BJ (cell line): ENCODE results near the gene CPEB3. TPM values are rescaled to one million over a fixed set of nuclear protein-coding genes. Genes with fewer than 3 reads are reported as not detected.
A peak's percentile ranks its signal among the peaks of the same experiment; 100 is the strongest.

ENCODE experiments used
- CTCF ChIA-PET: fragments of 350-600 bp; formaldehyde crosslinking; extraction: SDS; loops from one replicate; lab custom pipeline; 2021; ENCODE audit warnings: antibody characterized with exemption, inconsistent platforms; lab: Yijun Ruan, JAX
- POLR2A ChIA-PET: fragments of 300-600 bp; sonication (Branson Sonifier 250); formaldehyde crosslinking; extraction: SDS; loops from one replicate; lab custom pipeline; 2021; ENCODE audit warnings: antibody characterized with exemption; lab: Charles Lee
- DNase-seq: peaks from one replicate; pipeline ENCODE4 v3.0.0-alpha.2; 2011; ENCODE audit warnings: low read depth
- H3K27me3 ChIP-seq: 2 replicates; pipeline ENCODE4 v1.6.0; 2011; ENCODE audit warnings: low read length; ENCODE audit not compliant: control insufficient read depth, insufficient read depth
- H3K36me3 ChIP-seq: 2 replicates; pipeline ENCODE4 v1.5.1; 2011; ENCODE audit warnings: low read length; ENCODE audit not compliant: control insufficient read depth, insufficient read depth
- H3K4me3 ChIP-seq: 2 replicates; pipeline ENCODE4 v1.5.1; 2011; ENCODE audit warnings: low read depth, mild to moderate bottlenecking, control low read depth, low read length
- polyA plus RNA-seq: library from polyadenylated mRNA; depleted of rRNA; stranded (reverse); fragments of >200 nt; gene quantifications from 2 replicates; pipeline ENCODE4 v1.2.3, GENCODE V29; 2011
- TF ChIP-seq, protein P1 (sequence below): IDR thresholded peaks from 2 replicates; pipeline ENCODE4 v1.5.1; 2011; ENCODE audit warnings: low read depth, mild to moderate bottlenecking, control low read depth, inconsistent platforms, low read length, moderate library complexity; ENCODE audit not compliant: insufficient read depth

Gene CPEB3
- polyA plus RNA-seq, 1 experiment: 0.28 TPM

- POLR2A ChIA-PET: interaction anchor here (0.5 kb wide), 1 partner anchor 62 kb away, joined by 3 read pairs; no protein-coding TSS in a partner anchor
- H3K4me3 ChIP-seq: no peak overlapping the region
Measured at GRCh38 chr10:92087750-92088395, 203.0 kb downstream of the CPEB3 start.

DNA sequence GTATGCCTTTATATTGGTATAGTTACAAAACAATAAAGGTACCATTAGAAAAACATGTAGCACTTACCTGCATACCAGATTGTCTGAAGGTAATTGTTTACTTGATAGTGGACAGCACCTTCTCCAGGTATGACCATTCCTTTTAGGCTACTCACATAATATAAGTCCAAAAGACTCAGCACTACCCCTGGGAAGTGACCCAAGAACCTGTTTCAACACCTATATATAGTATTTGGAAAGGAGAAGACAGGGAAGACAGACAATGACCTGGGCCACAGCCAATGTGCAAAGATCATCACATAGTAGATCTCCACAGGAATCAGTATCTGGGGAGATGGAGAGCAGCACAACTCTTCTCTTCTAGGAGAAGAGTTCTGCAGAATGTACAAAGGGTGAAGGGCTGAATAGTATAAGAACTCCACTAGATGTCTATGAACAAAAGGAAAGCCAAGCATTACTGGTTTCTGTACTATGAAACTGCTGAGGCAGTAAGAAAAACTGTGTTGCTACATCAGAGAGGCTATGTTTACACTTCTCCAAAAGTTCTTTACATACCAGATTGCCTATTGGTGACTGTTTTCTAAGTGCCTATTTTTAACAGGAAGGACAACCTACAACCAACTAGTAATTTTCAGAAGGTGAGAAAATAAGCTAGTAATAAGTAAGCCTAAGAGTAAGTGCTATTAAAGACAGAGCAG is 208.1 kb downstream of the CPEB3 start:
- CTCF ChIA-PET: interaction anchor here (0.9 kb wide), 1 partner anchor 356 kb away, joined by 3 read pairs; no protein-coding TSS in a partner anchor
- no peak for DNase-seq
- no peaks in the 10 kb centered on the region for H3K36me3 ChIP-seq
- no peaks in the 10 kb centered on the region for H3K27me3 ChIP-seq
- TF ChIP-seq, protein P1, sequence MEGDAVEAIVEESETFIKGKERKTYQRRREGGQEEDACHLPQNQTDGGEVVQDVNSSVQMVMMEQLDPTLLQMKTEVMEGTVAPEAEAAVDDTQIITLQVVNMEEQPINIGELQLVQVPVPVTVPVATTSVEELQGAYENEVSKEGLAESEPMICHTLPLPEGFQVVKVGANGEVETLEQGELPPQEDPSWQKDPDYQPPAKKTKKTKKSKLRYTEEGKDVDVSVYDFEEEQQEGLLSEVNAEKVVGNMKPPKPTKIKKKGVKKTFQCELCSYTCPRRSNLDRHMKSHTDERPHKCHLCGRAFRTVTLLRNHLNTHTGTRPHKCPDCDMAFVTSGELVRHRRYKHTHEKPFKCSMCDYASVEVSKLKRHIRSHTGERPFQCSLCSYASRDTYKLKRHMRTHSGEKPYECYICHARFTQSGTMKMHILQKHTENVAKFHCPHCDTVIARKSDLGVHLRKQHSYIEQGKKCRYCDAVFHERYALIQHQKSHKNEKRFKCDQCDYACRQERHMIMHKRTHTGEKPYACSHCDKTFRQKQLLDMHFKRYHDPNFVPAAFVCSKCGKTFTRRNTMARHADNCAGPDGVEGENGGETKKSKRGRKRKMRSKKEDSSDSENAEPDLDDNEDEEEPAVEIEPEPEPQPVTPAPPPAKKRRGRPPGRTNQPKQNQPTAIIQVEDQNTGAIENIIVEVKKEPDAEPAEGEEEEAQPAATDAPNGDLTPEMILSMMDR: no peak
- POLR2A ChIA-PET: no interaction called here
- no peak overlapping the region for H3K4me3 ChIP-seq

More at GRCh38 chr10:92087750-92088395, 203.0 kb downstream of the CPEB3 start:
- Histone ChIP-seq H3K27me3 (no peaks in the 10 kb centered on the region), H3K36me3 (no peaks in the 10 kb centered on the region)
- no peak for DNase-seq
- CTCF ChIA-PET: interaction anchor here (0.7 to 4.3 kb wide), 19 partner anchors 9 to 357 kb away, joined by 3 to 46 read pairs (median 4); partner anchors contain the start of genes CPEB3 and MARCHF5
- TF ChIP-seq, protein P1: peak; percentile 79

DNA sequence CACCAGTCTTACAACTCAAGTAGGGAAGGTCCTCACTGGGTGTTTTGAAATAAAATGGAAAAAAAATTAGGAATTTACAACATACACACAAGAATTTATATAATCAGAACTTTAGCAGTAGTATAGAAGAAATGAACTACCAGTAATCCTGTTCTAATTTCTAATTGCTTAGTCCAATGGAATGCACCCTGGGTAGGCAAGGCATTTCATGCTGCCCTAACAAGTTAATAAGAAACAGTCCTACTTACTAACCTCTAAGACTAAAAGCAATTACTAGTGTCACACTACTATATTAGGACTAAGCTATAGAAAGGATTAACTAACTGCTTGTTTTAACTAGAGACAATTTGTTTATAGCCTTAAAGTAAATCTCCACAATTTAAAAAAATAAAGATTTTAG is 209.2 kb downstream of the CPEB3 start:
- POLR2A ChIA-PET: no interaction called here
- TF ChIP-seq, protein P1: no peak
- no peak for DNase-seq
- CTCF ChIA-PET: no interaction called here
- no peaks in the 10 kb centered on the region for H3K27me3 ChIP-seq
- no peaks in the 10 kb centered on the region for H3K36me3 ChIP-seq
- no peak overlapping the region for H3K4me3 ChIP-seq

DNA sequence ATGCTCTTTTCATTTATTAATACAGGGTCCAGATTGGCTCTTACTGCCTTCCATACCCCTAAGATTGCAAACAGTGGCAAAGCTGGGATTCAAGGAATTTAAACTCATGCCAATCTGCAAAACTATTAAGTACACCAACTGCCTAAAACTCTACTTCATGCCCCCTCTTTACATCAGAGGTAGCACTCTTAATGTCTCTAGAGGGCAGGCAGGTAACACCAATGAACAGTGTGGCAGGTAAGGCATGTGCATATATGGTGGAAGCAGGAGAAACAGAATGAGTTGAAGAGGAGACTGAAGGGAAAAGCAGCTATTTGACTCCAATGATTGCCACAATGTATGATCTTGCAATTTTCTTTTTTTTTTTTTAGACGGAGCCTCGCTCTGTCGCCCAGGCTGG is 210.6 kb downstream of the CPEB3 start:
- CTCF ChIA-PET: no interaction called here
- POLR2A ChIA-PET: no interaction called here
- TF ChIP-seq, protein P1: no peak
- Histone ChIP-seq H3K36me3 (no peaks in the 10 kb centered on the region), H3K27me3 (no peaks in the 10 kb centered on the region), H3K4me3 (no peak overlapping the region)
- DNase-seq: no peak

DNA sequence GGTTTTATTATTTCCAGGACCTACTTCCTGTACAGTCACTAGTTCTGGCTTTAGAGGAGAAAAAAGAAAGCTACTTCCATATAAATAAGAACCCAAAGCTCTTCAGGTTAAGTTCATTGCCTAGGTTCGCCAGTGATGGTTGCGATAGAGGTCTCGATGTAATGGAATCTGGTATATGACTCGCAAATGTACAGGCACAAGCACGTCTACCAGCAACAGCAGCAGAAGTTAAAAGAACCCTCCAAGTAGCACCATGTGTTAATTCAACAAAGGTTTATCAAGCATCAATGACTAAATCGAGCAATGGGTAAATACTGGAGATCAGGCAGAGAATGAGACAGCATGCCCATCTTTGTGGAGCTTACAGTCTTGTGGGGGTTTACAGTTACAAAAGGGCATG is 211.9 kb downstream of the CPEB3 start:
- ChIA-PET POLR2A (no interaction called here), CTCF (interaction anchor here (0.6 to 2.9 kb wide), 2 partner anchors 9 to 465 kb away, joined by 3 to 10 read pairs; no protein-coding TSS in a partner anchor)
- TF ChIP-seq, protein P1: no peak
- no peak for DNase-seq
- Histone ChIP-seq H3K36me3 (no peaks in the 10 kb centered on the region), H3K27me3 (no peaks in the 10 kb centered on the region), H3K4me3 (no peak overlapping the region)
